ENCODE results near the gene GPR17. TPM values are rescaled to one million over a fixed set of nuclear protein-coding genes. Genes with fewer than 3 reads are reported as not detected.

The GPR17 gene
- total RNA-seq, 2 donors from 2014 or later, result 0.31 TPM; not detected in 1

DNA sequence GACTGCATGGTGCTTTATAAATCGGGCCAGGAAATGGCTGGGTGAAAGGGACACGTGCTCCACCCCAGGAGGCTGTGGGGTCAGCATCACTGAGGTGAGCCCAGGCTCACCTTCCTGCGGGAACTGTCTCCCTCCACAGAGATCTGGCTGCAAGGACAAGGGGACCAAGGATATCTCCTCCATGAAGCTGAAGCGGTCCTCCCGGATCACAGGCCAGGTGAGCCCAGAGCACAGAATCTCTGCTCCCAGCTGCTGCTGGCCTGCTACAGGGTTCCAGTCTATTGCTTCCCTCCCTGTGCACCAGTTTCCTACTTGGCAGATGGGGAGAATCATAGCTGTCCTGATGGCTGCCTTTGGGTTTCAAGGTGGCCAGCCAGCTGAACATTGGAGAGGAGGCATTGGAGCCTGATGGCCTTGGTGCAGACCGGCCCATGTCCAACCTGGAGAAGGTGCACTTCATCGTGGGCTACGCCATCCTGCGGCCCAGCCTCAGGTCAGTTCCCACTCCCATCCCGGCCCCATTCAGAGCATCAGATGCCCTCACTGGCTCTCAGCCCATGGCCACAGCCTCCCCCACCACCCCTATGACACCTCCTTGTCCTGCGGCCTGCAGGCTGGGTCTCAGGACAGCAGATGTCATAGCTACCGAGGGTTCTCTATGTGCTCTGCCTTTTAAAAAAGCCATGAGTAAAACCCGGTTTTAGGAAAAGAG lies 33.7 kb upstream of the GPR17 start:
- ATAC-seq, result no peak
- no peak for DNase-seq
- intact Hi-C loops (cut with DNase I, micrococcal nuclease), result no loop called here

DNA sequence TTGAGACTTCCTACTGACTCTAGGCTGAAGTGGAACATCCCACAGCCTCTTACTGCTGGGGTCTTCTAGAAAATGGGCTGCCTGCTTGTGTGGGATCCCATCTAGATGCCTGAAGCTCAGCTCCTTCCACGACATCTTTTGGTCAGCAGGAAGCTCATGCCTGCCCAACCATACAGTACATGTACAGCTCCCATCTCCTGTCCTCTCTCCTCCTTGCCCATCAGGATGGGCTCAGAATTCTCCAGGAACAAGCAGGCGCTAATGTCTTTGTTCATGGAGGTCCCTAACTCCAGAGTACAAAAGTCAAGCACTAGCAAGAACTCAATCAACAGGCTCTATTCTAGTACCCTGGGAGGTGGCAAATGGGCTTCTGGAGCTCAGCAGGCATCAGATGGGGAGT lies 31.7 kb upstream of the GPR17 start:
- ATAC-seq, result no peak
- intact Hi-C loops (cut with DNase I, micrococcal nuclease), result no loop called here

DNA sequence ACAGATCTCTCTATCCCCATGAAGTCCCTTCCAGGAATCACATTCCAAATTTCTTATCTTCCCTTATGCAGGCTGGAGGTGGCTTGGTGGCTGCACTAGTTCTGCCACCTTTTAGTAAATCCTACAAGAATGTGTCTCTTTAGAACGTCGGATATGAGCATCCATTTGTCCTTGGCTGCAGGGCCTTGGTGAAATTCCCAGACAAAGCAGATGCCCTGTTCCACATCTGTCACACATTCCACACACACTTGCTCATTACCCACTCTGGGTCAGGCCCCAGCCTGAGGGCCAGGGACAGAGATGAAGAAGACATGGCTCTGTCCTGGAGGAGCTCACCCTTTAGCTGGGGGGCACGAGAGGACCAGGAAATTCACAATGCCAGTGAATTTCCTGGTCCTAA lies 31.2 kb upstream of the GPR17 start:
- no peak for ATAC-seq
- intact Hi-C loops (cut with DNase I, micrococcal nuclease), result no loop called here
- no peak for DNase-seq

More for the DNA sequence above, 31.7 kb upstream of the GPR17 start:
- no peak for DNase-seq

DNA sequence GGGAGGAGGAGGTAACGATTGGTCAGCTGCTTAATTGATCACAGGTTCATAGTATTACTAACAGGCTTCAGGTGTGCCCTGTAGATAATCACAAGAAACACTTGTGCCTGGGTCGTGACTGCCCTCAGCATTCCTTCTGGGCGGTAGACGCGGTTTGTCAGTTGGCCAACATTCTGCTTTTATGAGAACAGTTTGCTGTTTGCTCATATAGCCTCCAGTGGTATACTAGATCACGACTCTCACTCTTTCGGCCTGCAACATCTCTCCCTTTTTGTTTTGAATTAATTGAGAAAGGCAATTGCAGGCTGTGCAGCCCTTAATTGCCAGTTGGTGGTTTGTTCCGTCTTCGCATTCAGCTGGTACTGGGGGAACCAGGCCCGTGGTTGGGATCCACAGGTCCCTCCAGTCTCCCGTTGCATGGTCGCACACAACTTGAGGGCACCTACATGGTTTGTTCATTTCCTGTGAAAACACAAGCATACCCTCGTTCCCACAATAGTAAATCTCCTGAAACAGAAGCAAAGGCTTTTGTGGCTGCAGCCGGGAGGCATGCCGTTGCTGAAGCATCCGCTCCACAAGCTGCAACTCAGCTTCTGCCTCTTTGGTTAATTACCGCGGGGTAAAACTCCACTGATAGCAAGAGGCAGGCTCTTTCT lies 30.3 kb upstream of the GPR17 start:
- intact Hi-C loops (cut with DNase I, micrococcal nuclease), result no loop called here
- no peak for DNase-seq
- ATAC-seq, result no peak

DNA sequence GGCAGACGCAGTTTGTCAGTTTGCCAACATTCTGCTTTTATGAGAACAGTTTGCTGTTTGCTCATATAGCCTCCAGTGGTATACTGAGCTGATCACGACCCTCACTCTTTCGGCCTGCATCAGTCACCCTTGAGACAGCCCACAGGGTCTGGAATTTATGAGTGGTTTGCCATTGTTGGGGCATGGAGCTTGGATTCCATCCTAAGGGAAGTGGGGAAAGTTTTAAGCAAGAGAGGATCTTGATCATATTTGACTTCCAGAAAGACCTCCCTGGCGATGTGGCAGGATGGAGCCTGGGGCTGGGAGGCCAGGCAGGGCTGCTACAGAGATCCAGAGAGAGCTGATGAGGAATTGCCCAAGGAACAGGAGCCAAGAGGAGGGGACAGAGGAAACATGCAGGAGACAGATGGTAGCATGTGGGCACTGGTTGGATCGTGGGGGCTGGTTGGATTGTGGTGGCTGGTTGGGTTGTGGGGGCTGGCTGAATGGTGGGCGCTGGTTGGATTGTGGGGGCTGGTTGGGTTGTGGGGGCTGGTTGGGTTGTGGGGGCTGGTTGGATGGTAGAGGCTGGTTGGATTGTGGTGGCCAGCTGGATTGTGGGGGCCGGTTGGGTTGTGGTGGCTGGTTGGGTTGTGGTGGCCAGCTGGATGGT lies 27.3 kb upstream of the GPR17 start:
- DNase-seq (no peak), ATAC-seq (no peak)
- intact Hi-C loops (cut with DNase I, micrococcal nuclease), result no loop called here

DNA sequence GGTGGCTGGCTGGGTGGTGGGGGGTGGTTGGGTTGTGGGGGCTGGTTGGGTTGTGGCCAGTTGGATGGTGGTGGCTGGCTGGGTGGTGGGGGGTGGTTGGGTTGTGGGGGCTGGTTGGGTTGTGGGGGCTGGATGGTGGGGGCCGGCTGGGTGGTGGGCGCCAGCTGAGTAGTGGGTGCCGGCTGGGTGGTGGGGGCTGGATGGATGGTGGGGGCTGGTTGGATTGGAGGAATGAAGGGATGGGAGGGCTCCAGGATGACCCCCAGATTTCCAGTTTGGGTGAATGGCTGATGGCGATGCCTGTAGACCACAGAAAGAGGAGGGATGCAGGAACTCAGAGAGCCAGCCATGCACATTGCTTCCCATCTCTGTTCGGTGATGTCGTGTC lies 26.8 kb upstream of the GPR17 start:
- no peak for DNase-seq
- intact Hi-C loops (cut with DNase I, micrococcal nuclease), result no loop called here
- no peak for ATAC-seq

DNA sequence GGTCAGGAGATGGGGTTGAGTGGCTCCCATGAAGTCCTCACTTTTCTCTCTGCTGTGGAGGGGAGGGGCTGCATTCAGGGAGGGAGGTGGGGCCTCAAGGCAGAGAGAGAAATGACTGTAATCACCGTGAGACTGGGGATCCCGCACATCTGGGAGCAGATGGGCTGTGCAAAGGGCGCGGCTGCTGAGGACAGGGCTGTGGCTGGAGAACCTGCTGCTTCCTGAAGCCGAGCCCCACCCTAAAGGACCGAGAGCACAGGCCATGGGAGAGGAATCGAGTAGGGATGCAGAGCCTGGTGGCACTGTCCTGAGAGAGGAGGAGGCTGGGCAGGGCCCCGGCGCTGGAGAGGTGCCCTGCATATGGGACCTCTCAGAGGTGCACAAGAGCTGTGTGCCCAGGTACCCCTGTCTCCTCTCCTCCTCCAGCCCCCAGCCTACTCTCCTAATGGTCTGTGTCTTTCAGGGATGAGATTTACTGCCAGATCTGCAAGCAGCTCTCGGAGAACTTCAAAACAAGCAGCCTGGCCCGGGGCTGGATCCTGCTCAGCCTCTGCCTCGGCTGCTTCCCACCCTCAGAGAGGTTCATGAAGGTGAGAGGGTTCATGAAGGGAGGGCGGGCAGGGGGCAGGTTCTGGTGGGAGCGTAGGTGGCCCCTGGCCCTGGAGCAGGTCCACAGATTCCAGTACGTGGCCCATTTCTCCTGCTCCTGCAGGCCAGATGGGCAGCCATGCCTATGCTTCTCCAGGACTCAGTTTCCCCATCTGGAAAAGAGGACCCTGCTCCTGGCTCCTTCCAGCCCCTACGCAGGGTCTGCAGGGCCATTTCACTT lies 25.9 kb upstream of the GPR17 start:
- ATAC-seq (peak; percentile 78), DNase-seq (peak in 1 of 2 donors; percentile 48)
- intact Hi-C loops (cut with DNase I, micrococcal nuclease), result no loop called here

DNA sequence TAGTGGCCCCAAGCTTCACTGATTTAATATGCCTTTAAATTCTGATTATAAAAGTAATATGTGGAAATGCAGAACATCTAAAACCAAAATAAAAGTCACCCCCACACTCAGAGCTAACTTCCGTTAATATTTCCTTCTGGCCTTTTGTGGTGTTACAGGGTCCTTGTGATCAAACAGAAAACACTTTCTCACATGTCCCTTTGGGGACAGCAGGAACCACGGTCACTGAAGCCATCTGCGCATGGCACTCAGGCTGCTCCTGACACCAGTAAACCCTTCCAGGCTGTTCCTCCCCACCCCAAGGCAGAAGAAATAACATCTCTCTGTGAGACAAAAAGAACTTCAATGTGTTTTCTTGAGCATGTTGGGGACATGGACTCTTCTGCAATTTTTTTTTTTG lies 25.1 kb upstream of the GPR17 start:
- intact Hi-C loops (cut with DNase I, micrococcal nuclease), result no loop called here
- ATAC-seq (no peak), DNase-seq (peak in 1 of 2 donors; percentile 9)

DNA sequence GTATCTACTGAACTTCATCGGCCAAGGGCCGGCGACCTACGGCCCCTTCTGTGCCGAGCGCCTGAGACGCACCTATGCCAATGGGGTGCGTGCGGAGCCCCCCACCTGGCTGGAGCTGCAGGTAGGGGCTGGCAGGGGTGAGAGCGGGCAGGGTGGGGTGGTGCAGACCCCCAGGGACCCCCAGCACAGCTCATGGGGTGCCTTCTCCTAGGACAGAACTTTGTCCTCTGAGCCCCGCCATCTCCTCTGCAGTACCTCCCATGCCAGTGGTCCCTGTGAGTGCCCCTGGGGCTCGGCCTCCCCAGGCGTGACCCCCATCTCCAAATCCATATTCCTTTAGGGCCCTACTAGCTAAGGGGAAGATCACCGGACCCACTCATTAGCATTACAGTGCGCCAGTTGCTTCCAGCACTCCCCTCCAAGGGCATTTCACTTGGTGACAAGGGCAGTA lies 23.9 kb upstream of the GPR17 start:
- ATAC-seq, result no peak
- peak in 1 of 2 donors; percentile 1 for DNase-seq
- intact Hi-C loops (cut with DNase I, micrococcal nuclease), result no loop called here

DNA sequence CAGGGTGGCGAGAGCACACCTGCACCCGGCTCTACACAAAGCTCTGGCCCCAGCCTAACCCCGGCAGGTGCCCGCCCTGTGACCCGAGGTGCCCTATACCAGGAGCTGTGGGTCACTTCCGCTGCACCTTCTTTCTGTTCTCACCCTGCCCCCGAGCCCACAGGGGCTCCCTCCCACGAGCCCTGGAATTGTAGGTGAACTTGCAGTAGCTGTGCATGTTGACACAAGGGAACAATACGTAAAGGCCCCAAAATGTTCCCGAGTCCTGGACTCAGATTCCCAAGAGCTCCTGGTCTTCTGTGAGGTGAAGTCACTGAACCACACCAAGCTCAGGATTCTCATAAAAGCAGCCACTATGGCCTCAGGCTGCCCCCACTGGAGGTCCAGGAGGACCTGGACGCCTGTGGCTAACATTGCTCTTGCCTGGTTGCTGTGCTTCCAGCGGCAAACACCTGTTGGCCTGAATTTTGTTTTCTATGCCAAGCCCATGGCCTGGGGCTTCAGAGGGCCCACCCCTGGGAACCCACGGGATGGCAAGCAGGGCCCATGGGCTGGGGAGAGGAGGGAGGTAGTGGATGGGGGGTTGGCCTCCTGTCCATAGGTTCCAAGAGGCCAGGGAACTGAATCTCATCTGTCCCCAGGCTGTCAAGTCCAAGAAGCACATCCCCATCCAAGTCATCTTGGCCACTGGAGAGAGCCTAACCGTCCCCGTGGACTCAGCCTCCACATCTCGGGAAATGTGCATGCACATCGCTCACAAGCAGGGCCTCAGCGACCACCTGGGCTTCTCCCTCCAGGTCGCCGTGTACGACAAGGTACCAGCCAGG lies 23.2 kb upstream of the GPR17 start:
- ATAC-seq, result no peak
- intact Hi-C loops (cut with DNase I, micrococcal nuclease), result no loop called here
- DNase-seq, result peak in 1 of 2 donors; percentile 3

DNA sequence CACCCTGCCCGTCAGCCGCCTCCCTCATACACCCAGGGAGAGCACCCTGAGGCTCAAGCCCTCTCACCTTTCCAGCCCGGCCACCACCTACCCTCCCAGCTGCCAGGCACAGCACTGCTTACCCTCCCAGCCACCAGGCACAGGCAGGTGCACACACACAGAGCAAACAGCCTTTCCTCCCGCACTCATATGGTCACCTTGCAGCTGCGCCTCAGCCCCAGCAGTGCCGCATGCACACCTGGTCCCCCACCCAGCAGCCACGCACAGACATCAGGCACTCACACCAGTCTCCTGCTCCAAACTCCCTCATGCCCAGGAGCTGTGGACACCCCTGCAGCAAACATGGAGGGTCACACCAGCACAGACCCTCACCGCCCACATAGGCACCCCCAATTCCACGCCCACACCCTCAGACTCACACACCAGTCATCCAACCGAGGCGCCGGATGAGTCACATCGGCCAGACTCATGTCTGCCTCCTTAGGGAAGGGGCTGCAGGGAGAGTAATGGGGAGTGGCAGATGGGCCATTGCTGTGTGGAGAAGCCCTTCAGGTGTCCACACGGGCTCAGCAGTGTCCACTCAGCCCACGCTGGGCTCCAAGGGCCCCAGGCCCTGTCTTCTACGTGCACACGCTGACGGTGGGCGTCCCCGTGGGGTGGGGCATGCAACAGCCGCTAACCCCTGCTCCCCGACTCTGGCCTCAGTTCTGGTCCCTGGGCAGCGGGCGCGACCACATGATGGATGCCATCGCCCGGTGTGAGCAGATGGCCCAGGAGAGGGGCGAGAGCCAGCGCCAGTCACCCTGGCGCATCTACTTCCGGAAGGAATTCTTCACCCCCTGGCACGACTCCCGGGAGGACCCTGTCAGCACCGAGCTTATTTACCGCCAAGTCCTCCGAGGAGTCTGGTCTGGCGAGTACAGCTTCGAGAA lies 22.3 kb upstream of the GPR17 start:
- DNase-seq (peak in 1 of 2 donors; percentile 3), ATAC-seq (no peak)
- intact Hi-C loops (cut with DNase I, micrococcal nuclease), result no loop called here

DNA sequence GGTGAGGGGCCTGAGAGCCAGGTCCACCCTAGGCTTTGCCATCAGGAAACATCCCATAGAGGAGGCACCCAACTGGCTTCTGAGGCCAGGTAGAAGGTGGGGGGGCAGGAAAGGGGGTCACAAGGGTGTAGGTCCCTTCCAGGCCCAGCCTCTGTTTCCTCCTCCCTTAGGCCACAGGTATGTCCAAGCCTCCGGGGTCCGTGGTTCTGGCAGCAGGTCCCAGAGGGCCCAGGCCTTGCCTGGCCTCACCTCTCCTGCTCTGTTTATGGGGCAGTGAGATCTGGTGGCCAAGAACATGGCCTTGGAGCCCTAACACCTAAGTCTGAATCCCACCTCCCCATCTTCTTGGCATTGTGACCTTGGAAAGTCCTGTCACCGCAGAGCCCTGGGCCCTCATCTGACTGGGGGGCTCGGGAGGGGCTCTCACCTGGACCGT lies 21.6 kb upstream of the GPR17 start:
- peak in 1 of 2 donors; percentile 1 for DNase-seq
- ATAC-seq, result no peak
- intact Hi-C loops (cut with DNase I, micrococcal nuclease), result no loop called here

DNA sequence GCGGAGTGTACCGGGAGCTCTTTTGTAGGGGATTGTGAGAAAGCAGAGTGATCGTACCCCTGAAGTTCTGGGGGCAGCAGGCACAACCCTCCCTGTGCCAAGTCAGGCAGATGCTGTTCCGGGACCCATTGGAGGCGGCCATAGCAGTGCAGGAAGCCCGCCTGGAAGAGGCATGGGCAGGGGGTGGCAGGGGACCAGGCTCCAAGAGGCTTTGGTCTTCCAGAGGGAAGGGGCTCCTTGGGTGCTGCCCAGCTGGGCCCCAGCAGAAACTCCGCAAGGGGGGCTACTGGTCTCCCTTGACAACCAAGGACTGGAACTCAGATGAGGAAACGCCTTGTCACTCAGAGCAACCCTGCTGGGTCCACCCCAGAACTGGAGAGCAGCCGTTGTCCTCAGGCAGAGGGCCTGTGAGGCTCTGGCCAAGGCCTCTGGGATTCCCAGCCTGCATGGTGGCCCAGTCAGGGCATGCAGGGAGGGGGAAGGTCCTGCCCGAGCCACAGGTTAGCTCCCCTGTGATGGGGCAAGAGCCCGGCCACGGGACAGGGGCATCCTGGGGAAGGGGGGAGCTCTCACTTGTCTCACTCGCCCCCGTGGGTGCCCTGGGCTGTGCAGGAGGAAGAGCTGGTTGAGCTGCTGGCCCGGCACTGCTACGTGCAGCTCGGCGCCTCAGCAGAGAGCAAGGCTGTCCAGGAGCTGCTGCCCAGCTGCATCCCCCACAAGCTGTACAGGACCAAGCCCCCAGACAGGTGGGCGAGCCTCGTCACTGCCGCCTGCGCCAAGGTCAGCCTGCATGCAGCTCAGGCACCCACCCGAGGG lies 21.0 kb upstream of the GPR17 start:
- intact Hi-C loops (cut with DNase I, micrococcal nuclease), result no loop called here
- DNase-seq, result peak in 1 of 2 donors; percentile 2
- no peak for ATAC-seq

DNA sequence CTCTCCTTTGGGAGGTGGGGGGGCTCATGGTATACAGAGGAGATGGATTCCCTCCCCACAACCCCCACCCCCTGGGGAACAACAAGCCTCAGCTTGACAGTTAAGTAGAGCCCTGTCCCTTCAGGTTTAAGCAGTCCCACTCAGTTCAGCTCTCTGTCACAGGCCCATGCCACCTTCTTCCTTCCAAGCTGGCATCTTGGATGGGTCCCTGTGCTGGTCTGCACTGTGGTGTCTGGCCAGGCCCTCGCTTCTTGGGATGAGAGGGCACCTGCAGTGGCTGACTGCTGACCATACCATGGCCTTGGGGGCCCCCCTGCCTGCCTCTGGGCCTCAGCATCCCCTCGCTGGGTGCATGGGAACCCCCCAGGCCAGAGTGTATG lies 20.4 kb upstream of the GPR17 start:
- DNase-seq, result peak; percentile 3 to 21
- ATAC-seq, result no peak
- intact Hi-C loops (cut with DNase I, micrococcal nuclease), result no loop called here

DNA sequence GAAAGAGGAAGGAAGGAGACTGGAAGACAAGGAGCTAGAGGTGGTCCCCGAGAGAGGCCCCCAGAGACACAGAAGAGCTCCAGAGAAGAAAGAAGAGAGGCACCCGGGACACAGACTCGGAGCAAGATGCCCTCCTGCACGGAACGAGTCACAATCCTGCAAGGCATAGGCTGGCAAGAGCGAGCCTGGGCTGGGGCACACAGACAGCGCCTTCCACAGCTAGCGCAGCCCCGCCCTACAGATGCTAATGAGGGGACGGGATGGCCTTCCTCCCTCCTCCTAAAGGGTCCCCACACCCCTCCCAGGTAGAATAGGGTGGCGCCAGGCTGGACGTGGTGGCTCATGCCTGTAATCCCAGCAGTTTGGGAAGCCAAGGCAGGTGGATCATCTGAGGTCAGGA lies 19.8 kb upstream of the GPR17 start:
- ATAC-seq, result no peak
- DNase-seq, result peak; percentile 3 to 17
- intact Hi-C loops (cut with DNase I, micrococcal nuclease), result no loop called here

DNA sequence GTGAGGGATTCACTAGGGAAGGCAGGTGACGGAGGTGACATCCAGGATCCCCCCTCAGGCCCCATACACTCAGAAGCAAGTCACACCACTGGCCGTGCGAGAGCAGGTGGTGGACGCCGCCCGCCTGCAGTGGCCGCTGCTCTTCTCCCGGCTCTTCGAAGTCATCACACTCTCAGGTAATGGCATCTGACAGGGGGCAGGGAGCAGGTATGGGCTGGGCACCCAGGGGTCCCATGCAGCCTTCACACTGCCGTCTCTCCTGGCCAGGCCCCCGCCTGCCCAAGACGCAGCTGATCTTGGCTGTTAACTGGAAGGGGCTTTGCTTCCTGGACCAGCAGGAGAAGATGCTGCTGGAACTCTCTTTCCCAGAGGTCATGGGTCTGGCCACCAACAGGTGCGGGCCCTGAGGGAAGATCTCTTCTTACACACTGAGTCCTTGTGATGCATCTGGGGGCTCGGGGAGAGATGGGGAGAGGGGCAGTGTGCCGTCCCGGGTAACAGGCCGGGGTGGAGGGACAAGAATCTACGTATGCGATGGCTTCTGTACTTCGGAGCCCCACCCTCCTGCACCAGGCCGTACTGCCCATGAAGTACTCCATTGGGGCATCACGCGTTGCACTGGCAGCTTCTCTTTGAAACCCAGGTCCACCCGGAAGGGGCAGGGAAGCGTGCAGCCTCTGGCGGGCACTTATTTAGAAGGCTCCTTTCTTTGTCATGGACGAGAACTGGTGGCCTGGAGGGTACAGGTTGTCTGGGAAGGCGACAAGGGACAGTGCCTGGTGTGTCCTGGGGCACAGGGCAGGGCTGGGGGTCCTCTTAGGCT lies 18.8 kb upstream of the GPR17 start:
- intact Hi-C loops (cut with DNase I, micrococcal nuclease), result no loop called here
- no peak for ATAC-seq
- no peak for DNase-seq
